Calu3 (cell line): ENCODE results near the gene VRK3. TPM values are rescaled to one million over a fixed set of nuclear protein-coding genes. Genes with fewer than 3 reads are reported as not detected.
"Not testable (repeated sequence)": the region's sequence is repeated elsewhere in the genome, so short reads cannot be mapped to it uniquely, and the experiment has no call there.

Experiments used
- BruUV-seq: library from RNA; stranded (reverse); fragments of 400-500 nt; replicated peaks from 2 replicates; lab custom pipeline; 2021; lab: Mats Ljungman, UMichigan
- CTCF ChIA-PET: fragments of 300-600 bp; sonication (Branson Sonifier 250); formaldehyde crosslinking; loops from one replicate; lab custom pipeline; 2022; ENCODE audit warnings: antibody characterized with exemption; lab: Charles Lee
- DNase-seq: peaks from one replicate; pipeline ENCODE4 v3.0.0; 2022
- H3K27ac Mint-ChIP-seq: one replicate; pipeline ENCODE4 v1.8.0; 2022; ENCODE audit warnings: mixed read lengths; ENCODE audit not compliant: unreplicated experiment
- H3K27me3 Mint-ChIP-seq: one replicate; pipeline ENCODE4 v1.8.0; 2022; ENCODE audit warnings: mixed read lengths; ENCODE audit not compliant: unreplicated experiment
- H3K36me3 Mint-ChIP-seq: one replicate; pipeline ENCODE4 v1.8.0; 2022; ENCODE audit warnings: mild to moderate bottlenecking, moderate library complexity, mixed read lengths; ENCODE audit not compliant: insufficient read depth, unreplicated experiment
- H3K4me1 Mint-ChIP-seq: one replicate; pipeline ENCODE4 v1.8.0; 2022; ENCODE audit warnings: mild to moderate bottlenecking, low read depth, mixed read lengths; ENCODE audit not compliant: unreplicated experiment
- H3K4me3 Mint-ChIP-seq: one replicate; pipeline ENCODE4 v1.8.0; 2022; ENCODE audit warnings: mild to moderate bottlenecking, low read depth, moderate library complexity, mixed read lengths; ENCODE audit not compliant: unreplicated experiment
- H3K9me3 Mint-ChIP-seq: one replicate; pipeline ENCODE4 v1.8.0; 2022; ENCODE audit warnings: low read depth, mixed read lengths; ENCODE audit not compliant: unreplicated experiment
- CTCF ChIP-seq: fragments of 200-600 bp; IDR thresholded peaks from one replicate; pipeline ENCODE4 v1.8.0; 2022; ENCODE audit warnings: antibody characterized with exemption; ENCODE audit not compliant: unreplicated experiment
- intact Hi-C: fragments of 100-400 bp; cut with micrococcal nuclease; formaldehyde crosslinking; loops from one replicate; pipeline ENCODE4 v1.10.0; 2022; ENCODE audit not compliant: unreplicated experiment
- total RNA-seq: library from RNA; stranded (reverse); gene quantifications from 2 replicates; pipeline ENCODE4 v1.2.3, GENCODE V29; 2022

VRK3 gene
- total RNA-seq, 1 experiment from 2014 or later: 74.5 TPM

- BruUV-seq: no TSS peak
- H3K36me3 Mint-ChIP-seq: peaks cover 37% of the 10 kb centered on the region
- TF ChIP-seq CTCF: no peak
- intact Hi-C loops: no loop called here
- CTCF ChIA-PET: no interaction called here
- no peaks in the 10 kb centered on the region for H3K27me3 Mint-ChIP-seq
- H3K9me3 Mint-ChIP-seq: no peaks in the 10 kb centered on the region
- H3K4me3 Mint-ChIP-seq: no peak overlapping the region
- no peaks in the 10 kb centered on the region for H3K4me1 Mint-ChIP-seq
- H3K27ac Mint-ChIP-seq: no peak overlapping the region
- no peak for DNase-seq
Observed at GRCh38 chr19:49975051-49975450, 50.1 kb downstream of the VRK3 start.

GRCh38 chr19:49973987-49974386 lies 51.2 kb downstream of the VRK3 start:
- H3K36me3 Mint-ChIP-seq: peaks cover 37% of the 10 kb centered on the region
- intact Hi-C loops: no loop called here
- H3K4me1 Mint-ChIP-seq: no peaks in the 10 kb centered on the region
- no TSS peak for BruUV-seq
- H3K27me3 Mint-ChIP-seq: peaks cover 3% of the 10 kb centered on the region
- no peak overlapping the region for H3K4me3 Mint-ChIP-seq
- no peak for DNase-seq
- no peak for TF ChIP-seq CTCF
- CTCF ChIA-PET: no interaction called here
- H3K9me3 Mint-ChIP-seq: no peaks in the 10 kb centered on the region
- H3K27ac Mint-ChIP-seq: no peak overlapping the region

GRCh38 chr19:49972841-49973240 lies 52.3 kb downstream of the VRK3 start:
- no peaks in the 10 kb centered on the region for H3K4me1 Mint-ChIP-seq
- no peak overlapping the region for H3K4me3 Mint-ChIP-seq
- H3K36me3 Mint-ChIP-seq: peaks cover 35% of the 10 kb centered on the region
- CTCF ChIA-PET: no interaction called here
- H3K27me3 Mint-ChIP-seq: peaks cover 14% of the 10 kb centered on the region
- BruUV-seq: no TSS peak
- no peaks in the 10 kb centered on the region for H3K9me3 Mint-ChIP-seq
- no peak for TF ChIP-seq CTCF
- DNase-seq: no peak
- peak overlapping the region; percentile 4 for H3K27ac Mint-ChIP-seq
- intact Hi-C loops: no loop called here

GRCh38 chr19:49971991-49972411 lies 53.2 kb downstream of the VRK3 start:
- intact Hi-C loops: no loop called here
- Mint-ChIP-seq H3K36me3 (peaks cover 27% of the 10 kb centered on the region), H3K27me3 (peaks cover 21% of the 10 kb centered on the region), H3K27ac (no peak overlapping the region), H3K9me3 (no peaks in the 10 kb centered on the region), H3K4me3 (no peak overlapping the region), H3K4me1 (no peaks in the 10 kb centered on the region)
- TF ChIP-seq CTCF: no peak
- CTCF ChIA-PET: no interaction called here
- BruUV-seq: no TSS peak
- no peak for DNase-seq

GRCh38 chr19:49969355-49969754 lies 55.8 kb downstream of the VRK3 start:
- DNase-seq, BruUV-seq, H3K4me3 Mint-ChIP-seq, intact Hi-C loops, H3K27ac Mint-ChIP-seq, CTCF ChIA-PET, H3K4me1 Mint-ChIP-seq, H3K9me3 Mint-ChIP-seq: not testable (repeated sequence)
- Mint-ChIP-seq H3K27me3 (peaks cover 24% of the 10 kb centered on the region), H3K36me3 (peaks cover 15% of the 10 kb centered on the region)
